ENCODE measurements around the gene GUK1.

The GUK1 gene

DNA sequence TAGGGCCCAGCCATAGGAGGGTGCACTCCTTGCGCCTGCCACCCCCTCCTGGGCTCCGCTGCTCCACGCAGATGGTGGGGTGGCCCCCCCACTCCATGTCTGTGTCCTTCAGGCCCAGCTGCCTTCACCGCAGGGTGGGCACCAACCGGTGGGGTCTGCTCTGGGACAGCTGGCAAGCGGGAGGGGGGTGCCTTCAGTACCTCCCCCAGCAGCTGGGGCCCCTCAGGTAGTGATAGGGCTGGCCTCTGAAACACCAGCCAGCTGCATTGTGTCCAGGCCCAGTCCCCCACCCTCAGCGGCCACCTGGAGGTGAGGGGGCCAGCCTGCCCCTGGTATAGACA lies 10.0 kb downstream of the GUK1 start:
- H3K4me3 ChIP-seq (ENCODE audit: low read depth, low read length) = no peak overlapping the region

GRCh38 chr1:228150461-228151179 lies 10.5 kb downstream of the GUK1 start:
- no peak for DNase-seq (ENCODE audit: low read depth)
- H3K4me3 ChIP-seq (ENCODE audit: low read depth, low read length) = no peak overlapping the region
- TF ChIP-seq POLR2A (IDR thresholded peaks at IDR 0.05; ENCODE audit: extremely low read depth, insufficient read length) (no peak), MYC (IDR thresholded peaks at IDR 0.05; ENCODE audit: low read depth, low read length) (no peak), CTCF (IDR thresholded peaks at IDR 0.05; ENCODE audit: low read depth, low read length) (no peak), MAX (IDR thresholded peaks at IDR 0.05; ENCODE audit: low read depth, low read length) (no peak)

More for the DNA sequence above, 10.0 kb downstream of the GUK1 start:
- no peak for TF ChIP-seq MYC (IDR thresholded peaks at IDR 0.05; ENCODE audit: low read depth, low read length)
- no peak for TF ChIP-seq MAX (IDR thresholded peaks at IDR 0.05; ENCODE audit: low read depth, low read length)
- TF ChIP-seq CTCF (IDR thresholded peaks at IDR 0.05; ENCODE audit: low read depth, low read length) = no peak
- no peak for TF ChIP-seq POLR2A (IDR thresholded peaks at IDR 0.05; ENCODE audit: extremely low read depth, insufficient read length)
- no peak for DNase-seq (ENCODE audit: low read depth)

GRCh38 chr1:228151180-228151925 lies 11.3 kb downstream of the GUK1 start:
- H3K4me3 ChIP-seq (ENCODE audit: low read depth, low read length) = no peak overlapping the region
- no peak for TF ChIP-seq MAX (IDR thresholded peaks at IDR 0.05; ENCODE audit: low read depth, low read length)
- TF ChIP-seq CTCF (IDR thresholded peaks at IDR 0.05; ENCODE audit: low read depth, low read length) = no peak
- no peak for TF ChIP-seq MYC (IDR thresholded peaks at IDR 0.05; ENCODE audit: low read depth, low read length)
- TF ChIP-seq POLR2A (IDR thresholded peaks at IDR 0.05; ENCODE audit: extremely low read depth, insufficient read length) = no peak
- no peak for DNase-seq (ENCODE audit: low read depth)

- DNase-seq (ENCODE audit: low read depth) = no peak
- H3K4me3 ChIP-seq (ENCODE audit: low read depth, low read length) = no peak overlapping the region
- TF ChIP-seq MYC (IDR thresholded peaks at IDR 0.05; ENCODE audit: low read depth, low read length) (no peak), CTCF (IDR thresholded peaks at IDR 0.05; ENCODE audit: low read depth, low read length) (no peak), POLR2A (IDR thresholded peaks at IDR 0.05; ENCODE audit: extremely low read depth, insufficient read length) (no peak), MAX (IDR thresholded peaks at IDR 0.05; ENCODE audit: low read depth, low read length) (no peak)
These were observed 12.2 kb downstream of the GUK1 start for GRCh38 chr1:228152097-228152917.

- no peak overlapping the region for H3K4me3 ChIP-seq (ENCODE audit: low read depth, low read length)
- no peak for DNase-seq (ENCODE audit: low read depth)
- TF ChIP-seq CTCF (IDR thresholded peaks at IDR 0.05; ENCODE audit: low read depth, low read length) = no peak
These were observed 12.8 kb downstream of the GUK1 start for GRCh38 chr1:228152918-228153258.
